Endometrium (tissue), 2 donors: ENCODE measurements around the gene CCL25.
"Not testable (repeated sequence)": the region's sequence is repeated elsewhere in the genome, so short reads cannot be mapped to it uniquely, and the experiment has no call there.

Source experiments
- FAIRE-seq: peaks from 2 replicates; lab custom pipeline; 2012; peaks lifted over from hg19 to GRCh38; lab: Jason Lieb, UNC
- donor health status: control.
- donor health status: control.

CCL25 gene

GRCh38 chr19:8085598-8086408, 33.2 kb downstream of the CCL25 start:
- no peak for FAIRE-seq

- no peak for FAIRE-seq
Measured at GRCh38 chr19:8086849-8087248, 34.3 kb downstream of the CCL25 start.

- FAIRE-seq = no peak
Measured at GRCh38 chr19:8087876-8088275, 35.3 kb downstream of the CCL25 start.

- FAIRE-seq = no peak
Measured at GRCh38 chr19:8088752-8089663, 36.4 kb downstream of the CCL25 start.

GRCh38 chr19:8089664-8090601, 37.4 kb downstream of the CCL25 start:
- FAIRE-seq = no peak

- no peak for FAIRE-seq
Measured at GRCh38 chr19:8090950-8091349, 38.4 kb downstream of the CCL25 start.

GRCh38 chr19:8093740-8094139, 41.2 kb downstream of the CCL25 start:
- no peak for FAIRE-seq

- no peak for FAIRE-seq
Measured at GRCh38 chr19:8094336-8094735, 41.8 kb downstream of the CCL25 start.

GRCh38 chr19:8095354-8095886, 42.9 kb downstream of the CCL25 start:
- no peak for FAIRE-seq

GRCh38 chr19:8096071-8096470, 43.5 kb downstream of the CCL25 start:
- no peak for FAIRE-seq

- FAIRE-seq = no peak
Measured at GRCh38 chr19:8097198-8097597, 44.6 kb downstream of the CCL25 start.

GRCh38 chr19:8097681-8098567, 45.4 kb downstream of the CCL25 start:
- FAIRE-seq = no peak

GRCh38 chr19:8101311-8101710, 48.8 kb downstream of the CCL25 start:
- no peak for FAIRE-seq

- not testable (repeated sequence) for FAIRE-seq
Measured at GRCh38 chr19:8101910-8102309, 49.4 kb downstream of the CCL25 start.

- FAIRE-seq = no peak
Measured at GRCh38 chr19:8105471-8105870, 52.9 kb downstream of the CCL25 start.

- FAIRE-seq = no peak
Measured at GRCh38 chr19:8107301-8107903, 54.8 kb downstream of the CCL25 start.

GRCh38 chr19:8108560-8109445, 56.2 kb downstream of the CCL25 start:
- FAIRE-seq = no peak

GRCh38 chr19:8109455-8109854, 56.9 kb downstream of the CCL25 start:
- FAIRE-seq = no peak
